ENCODE data around the gene ANKRD2.

DNA sequence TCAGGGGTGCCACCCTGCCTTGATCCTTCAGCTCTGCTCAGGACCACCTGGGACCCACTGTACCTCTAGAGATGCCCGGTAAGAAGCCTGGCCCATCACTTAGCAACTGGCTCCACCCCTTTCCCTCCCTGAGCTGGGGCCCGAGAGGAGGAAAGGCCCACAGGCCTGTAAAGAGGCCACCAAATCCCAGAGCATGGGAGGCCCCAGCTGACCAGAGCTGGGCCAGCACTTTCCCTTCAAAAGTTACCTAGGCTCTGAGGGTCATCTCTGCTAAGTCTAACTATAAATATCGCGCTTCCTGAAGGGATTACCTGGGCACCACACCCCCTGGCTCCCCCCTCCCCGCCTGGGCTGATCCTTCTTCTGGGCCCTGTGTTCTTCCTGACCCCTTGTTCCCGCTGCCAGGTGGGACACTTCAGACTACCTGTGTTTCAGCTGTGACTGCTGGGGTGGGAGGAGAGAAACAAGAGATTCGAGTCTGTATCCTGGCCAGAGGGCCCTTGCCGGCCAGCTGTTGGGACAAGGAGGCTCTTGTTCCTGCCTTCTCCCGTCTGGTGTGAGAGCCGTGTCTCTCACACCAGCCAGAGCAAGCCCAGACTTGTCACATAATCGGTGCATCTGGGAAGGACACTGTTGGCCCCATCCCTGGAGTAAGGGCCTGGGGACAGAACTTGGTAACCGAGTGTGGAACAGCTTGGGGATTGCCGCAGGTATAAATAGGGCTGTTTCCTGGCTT lies 22.8 kb upstream of the ANKRD2 start:
- TF ChIP-seq, protein P1, sequence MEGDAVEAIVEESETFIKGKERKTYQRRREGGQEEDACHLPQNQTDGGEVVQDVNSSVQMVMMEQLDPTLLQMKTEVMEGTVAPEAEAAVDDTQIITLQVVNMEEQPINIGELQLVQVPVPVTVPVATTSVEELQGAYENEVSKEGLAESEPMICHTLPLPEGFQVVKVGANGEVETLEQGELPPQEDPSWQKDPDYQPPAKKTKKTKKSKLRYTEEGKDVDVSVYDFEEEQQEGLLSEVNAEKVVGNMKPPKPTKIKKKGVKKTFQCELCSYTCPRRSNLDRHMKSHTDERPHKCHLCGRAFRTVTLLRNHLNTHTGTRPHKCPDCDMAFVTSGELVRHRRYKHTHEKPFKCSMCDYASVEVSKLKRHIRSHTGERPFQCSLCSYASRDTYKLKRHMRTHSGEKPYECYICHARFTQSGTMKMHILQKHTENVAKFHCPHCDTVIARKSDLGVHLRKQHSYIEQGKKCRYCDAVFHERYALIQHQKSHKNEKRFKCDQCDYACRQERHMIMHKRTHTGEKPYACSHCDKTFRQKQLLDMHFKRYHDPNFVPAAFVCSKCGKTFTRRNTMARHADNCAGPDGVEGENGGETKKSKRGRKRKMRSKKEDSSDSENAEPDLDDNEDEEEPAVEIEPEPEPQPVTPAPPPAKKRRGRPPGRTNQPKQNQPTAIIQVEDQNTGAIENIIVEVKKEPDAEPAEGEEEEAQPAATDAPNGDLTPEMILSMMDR (IDR thresholded peaks at IDR 0.05; ENCODE audit: extremely low read depth in 1 of 2, insufficient read depth in 1 of 2, low read depth in 1 of 2, low read length in 2 of 2) = no peak
- TF ChIP-seq EZH2 (IDR thresholded peaks at IDR 0.05; ENCODE audit: borderline replicate concordance, low read depth, low read length, severe bottlenecking) = no peak

Data from endothelial cell of umbilical vein (primary cell).